ENCODE data around the gene KIF13A.
"Not testable (repeated sequence)": the region's sequence is repeated elsewhere in the genome, so short reads cannot be mapped to it uniquely, and the experiment has no call there.

KIF13A gene

DNA sequence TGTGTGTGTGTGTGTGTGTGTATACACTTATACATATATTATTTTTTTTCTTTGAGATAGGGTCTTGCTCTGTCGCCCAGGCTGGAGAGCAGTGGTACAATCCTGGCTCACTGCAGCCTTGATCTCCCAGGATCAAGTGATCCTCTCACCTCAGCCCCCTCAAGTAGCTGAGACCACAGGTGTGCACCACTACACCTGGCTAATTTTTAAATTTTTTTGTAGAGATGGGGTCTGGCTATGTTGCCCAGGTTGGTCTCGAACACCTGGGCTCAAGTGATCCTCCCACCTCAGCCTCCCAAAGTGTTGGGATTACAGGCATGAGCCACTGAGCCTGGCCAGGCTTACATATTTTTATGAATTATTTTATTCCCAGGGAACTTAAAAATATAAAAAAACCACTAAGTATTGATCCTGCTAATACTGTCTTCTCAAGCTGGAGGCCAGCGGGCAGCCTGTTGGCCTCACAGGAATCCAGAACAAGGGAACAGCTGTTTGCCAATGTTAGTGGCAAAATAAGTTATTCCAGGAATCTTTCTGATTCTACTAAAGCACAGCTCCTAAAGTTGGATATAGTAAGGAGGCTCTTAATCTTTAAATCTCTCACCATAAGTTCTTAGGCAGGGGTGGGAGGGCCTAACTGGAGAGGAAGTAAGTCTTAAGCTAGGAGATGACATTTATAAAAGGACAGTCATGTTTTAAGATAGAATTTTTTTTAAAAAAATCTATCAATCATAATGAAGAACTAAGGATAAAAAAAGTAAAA lies 145.2 kb downstream of the KIF13A start:
- DNase-seq: peak in 1 of 2 experiments; percentile 13

DNA sequence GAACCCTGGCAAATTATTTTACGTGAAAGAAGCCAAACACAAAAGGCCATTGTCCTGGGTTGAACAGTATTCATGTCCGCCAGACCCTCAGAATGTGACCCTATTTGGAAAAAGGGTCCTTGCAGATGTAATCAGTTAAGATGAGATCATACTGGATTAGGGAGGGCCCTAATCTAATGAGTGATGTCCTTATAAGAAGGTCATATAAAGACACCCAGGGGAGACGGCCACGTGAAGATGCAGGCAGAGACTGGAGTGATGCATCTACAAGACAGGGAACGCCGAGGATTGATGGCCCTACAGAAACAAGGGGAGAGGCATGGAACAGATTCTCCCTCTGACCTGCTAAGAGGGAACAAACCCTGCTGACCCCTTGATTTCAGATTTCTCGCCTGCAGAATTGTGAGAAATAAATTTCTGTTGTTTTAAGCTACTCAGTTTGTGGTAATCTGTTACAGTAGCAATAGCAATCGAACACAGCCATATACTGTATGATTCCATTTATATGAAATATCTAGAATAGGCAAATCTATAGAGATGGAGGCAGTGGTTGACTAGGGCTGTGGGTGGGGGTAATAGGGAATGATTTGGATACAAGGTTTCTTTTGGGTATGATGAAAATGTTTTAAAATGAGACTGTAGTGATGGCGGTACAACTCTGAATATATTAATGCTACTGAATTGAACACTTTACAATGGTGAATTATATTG lies 147.8 kb downstream of the KIF13A start:
- DNase-seq: no peak

DNA sequence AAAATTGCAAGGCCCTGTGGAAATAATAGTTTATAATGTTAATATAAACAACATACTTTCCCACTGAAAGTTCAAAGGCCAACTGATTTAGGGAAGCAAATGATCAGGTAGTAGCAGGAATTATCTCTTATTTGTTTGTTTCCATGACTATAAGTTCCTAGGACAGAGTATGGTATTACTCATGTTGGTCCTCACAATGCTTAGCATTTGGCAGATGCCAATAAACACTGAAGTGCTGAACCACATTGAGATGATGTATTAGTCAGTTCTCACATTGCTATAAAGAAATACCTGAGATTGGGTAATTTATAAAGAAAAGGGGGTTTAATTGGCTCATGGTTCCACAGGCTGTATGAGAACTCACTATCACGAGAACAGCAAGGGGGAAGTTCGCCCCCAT lies 151.1 kb downstream of the KIF13A start:
- no peak for DNase-seq

DNA sequence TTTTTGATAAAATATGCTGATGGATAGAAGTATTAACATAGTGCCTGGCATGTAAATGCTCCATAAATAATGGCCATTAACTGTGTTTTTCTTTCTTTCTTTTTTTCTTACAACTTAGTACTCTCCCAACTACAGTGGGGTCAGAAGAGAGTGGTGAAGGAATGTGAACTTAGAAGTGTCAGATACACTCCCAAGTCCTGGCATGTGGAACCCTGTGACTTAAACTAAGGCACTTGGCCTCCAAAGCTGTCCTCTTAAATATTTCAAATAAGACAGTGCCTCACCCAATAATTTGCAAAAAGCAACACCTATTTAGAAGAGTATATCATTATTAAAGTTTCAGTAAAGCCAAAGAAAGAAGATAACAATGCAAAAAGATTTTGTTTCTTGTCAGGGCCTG lies 151.7 kb downstream of the KIF13A start:
- DNase-seq: no peak

DNA sequence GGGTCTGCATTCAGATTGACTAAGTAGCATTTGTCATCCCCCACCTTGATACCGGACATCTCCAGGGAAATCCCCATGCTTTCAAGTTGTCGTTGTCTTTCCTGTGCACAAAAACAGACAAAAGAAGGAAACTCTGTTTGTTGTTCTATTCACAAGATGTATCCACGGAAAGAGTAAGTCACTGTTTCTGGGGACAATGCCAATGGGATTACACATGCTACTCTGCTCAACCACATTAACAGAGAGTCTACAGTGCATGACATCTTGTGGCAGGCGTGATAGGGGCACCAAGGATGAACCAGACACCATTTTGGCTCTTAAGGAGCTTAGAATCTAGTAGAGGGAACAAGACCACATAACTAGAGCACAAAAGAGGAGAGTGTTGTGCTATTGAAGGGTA lies 156.3 kb downstream of the KIF13A start:
- no peak for DNase-seq

DNA sequence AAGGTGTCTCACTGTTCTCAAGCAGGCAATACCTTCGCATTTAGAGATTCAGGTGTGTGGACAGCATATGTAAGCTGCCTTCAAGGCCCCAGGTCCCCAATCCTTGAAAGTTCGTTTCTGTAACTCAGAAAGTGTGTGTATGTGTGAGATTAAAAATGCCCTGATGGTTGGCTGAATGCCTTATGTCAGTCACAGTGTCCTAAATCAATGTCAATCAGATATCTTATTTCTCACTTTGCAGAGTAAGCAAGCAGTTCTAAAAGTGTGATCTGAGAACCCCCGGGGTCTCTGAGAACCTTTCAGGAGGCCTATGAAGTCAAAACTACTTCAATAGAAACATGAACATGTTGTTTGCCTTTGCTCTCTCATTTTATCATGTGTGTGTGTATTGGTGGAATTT lies 157.5 kb downstream of the KIF13A start:
- no peak for DNase-seq

DNA sequence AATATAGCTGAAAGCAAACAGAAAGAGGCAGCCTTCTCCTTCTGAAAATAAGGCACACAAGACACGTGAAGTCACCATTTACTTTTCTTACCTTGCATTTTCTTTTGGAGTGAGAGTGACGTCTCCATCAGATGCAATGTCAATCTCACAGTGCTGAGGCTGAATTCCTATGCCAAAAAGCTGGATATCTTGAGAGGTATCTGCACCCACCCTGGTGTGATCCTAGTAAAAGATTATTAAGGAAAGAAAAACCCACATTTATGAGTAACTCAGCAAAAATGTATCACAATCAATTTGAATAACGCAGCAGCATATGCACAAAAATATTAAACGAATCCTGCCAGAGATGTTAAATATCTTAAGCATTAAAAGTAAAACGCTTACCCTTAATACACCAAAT lies 159.3 kb downstream of the KIF13A start:
- no peak for DNase-seq

DNA sequence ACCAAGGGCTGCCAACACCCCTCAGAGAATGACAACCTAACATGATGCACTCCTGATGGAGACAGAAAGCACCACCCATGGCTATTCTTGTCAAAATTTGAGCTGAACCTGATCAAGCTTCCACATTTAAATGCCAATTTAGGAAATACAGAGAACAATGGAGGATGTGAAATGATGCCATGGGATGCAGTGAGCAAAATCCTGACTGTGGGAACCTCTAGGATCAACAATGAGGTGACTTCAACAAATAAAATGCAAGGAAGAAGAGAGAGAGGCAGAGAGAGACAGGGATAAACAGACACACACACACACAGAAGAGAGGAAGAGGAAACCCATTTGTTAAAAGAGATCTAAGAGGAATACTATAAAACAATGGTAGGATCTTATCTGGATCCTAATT lies 161.1 kb downstream of the KIF13A start:
- DNase-seq: no peak

DNA sequence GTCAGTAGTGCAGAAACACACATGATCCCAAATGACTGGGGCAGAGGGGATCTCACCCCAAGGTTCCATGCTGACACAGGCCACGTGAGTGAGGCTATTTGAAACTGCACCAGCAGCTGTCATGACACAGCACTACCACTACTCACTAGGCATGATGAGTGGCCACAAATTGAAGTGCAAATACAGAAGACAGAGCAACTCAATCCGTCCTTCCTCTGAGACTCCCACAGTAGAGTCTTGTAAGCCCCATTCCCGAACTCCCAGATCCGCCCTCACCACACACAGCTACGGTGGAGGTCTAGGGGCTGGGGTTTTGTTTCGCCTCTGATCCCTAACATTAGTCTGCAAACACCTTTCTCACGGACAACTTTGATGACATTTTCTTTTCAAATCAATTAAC lies 167.4 kb downstream of the KIF13A start:
- peak in 1 of 2 experiments; percentile 27 for DNase-seq

DNA sequence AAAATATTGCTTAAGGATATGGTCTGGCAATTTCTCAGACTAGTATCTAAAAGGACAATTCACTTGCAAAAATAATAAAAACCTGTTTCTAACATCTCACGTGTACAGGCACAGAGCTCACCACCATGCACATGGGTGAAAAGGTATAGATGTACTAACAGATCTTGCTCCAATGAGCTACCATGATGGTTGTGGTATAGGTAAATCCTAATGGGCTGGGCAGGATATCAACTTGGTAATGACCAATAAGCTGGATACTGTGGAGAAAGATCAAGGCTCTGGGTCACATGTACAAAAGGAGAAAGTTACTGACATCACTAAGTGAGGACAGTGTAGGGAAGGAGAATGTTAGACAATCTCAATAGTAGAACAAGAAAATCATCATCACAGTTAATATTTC lies 169.7 kb downstream of the KIF13A start:
- no peak for DNase-seq

DNA sequence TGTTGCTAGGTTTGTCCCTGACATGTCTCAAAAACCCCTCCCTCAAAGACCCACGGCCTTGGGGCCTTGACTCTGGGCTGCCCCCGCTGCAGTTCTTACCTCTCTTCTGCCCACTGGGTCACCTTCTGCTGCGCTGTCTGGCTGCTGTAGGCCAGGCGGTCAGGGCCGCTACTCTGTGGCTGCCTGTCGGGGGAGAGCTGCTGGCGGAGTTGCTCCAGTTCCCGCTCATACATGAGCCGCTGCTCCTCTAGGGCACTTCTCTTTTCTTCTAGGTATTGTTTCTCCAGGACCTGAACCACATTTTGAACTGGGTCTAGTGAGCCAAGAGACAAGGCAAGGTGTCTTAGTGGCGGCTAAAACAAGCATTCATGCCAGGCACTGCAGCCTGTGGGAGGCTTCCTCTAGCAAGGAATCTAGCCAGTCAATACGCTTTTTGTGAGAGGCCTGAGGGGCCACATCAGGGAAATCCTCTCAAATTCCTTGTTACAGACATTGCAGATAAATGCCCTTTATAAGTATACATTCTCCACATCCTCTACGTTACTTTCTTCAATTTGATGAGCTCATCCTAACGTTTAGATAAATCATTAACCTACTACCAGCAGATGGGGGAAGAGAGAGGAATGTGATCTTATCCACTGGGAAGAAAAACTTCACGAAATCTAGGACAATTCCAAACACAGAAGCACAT lies 170.4 kb downstream of the KIF13A start:
- peak in 1 of 2 experiments; percentile 10 for DNase-seq

DNA sequence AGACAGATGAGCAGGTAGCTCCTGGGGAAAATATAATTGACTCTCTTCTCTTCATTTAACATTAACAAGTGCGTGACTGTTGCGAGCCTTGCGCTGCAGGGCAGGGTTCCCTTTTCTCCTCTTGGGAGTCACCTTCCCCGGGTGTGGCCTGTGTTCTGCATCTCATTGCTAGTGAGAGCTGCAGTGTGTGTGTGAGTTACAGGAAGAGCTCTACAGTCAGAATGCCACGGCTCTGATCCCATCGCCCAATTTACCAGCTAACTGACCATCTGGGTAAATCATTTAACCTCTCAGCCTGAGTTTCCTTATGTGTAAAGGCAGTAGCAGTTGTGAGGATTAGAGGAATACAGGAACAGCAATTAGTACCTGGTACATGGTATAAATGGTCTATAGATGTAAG lies 173.9 kb downstream of the KIF13A start:
- DNase-seq: no peak

DNA sequence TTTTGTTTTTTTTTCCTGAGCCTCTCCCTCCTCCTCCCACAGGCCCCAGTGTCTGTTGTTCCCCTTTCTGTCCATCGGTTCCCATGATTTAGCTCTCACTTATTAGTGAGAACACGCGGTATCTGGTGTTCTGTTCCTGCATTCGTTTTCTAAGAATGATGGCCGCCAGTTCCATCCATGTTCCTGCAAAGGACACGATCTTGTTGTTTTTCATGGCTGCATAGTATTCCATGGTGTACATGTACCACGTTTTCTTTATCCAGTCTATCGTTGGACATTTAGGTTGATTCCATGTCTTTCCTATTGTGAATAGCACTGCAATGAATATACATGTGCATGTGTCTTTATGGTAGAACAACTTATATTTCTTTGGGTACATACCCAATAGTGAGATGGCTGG lies 175.1 kb downstream of the KIF13A start:
- DNase-seq: no peak

DNA sequence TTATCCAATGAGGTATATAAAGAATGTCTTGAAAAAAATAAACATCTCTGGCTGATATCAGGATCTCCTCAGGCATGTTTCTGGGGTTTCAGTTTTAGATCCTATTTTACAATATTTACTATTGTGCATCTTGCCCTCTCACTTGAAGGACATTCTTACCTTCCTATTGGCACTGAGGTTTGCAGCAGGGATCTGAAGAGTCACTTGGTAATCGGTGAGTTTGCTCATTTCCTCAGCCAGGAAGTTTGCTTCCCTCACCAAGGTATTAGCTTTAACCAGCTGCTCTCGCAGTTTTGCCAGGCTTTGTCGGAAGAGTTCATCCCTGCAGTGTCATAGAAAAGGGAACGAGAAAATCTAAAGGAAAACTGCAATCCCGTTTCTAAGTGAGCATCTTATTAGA lies 178.8 kb downstream of the KIF13A start:
- DNase-seq: no peak

DNA sequence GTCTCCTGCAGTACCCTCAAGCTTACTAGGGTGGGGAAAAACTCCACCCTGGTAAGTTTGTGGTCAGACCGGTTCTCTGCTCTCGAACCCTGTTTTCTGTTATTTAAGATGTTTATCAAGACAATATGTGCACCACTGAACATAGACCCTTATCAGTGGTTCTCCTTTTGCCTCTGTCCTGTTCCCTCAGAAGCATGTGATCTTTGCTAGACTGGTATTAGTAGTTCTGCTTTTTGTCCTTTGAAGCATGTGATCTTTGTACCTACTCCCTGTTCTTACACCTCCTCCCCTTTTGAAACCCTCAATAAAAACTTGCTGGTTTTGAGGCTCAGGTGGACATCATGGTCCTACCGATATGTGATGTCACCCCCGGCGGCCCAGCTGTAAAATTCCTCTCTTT lies 180.0 kb downstream of the KIF13A start:
- DNase-seq: not testable (repeated sequence)

DNA sequence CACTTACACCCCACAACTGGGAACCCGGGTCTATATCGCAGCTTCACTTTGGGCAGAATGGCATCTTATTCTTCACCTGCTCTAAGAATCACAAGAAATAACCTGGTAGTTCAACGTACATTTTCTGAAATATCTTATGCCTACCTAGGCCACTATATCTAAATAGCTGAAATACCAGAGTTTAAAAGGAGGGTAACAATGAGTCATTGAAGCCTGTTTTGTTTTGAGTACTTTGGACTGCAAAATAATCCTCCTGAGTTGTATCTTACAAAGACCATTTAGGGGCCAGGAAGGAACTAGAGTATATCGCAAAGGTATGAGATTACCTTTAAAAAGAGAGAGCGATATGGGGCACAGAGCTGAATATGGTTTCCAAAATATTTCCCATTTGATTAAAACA lies 184.0 kb downstream of the KIF13A start:
- no peak for DNase-seq

DNA sequence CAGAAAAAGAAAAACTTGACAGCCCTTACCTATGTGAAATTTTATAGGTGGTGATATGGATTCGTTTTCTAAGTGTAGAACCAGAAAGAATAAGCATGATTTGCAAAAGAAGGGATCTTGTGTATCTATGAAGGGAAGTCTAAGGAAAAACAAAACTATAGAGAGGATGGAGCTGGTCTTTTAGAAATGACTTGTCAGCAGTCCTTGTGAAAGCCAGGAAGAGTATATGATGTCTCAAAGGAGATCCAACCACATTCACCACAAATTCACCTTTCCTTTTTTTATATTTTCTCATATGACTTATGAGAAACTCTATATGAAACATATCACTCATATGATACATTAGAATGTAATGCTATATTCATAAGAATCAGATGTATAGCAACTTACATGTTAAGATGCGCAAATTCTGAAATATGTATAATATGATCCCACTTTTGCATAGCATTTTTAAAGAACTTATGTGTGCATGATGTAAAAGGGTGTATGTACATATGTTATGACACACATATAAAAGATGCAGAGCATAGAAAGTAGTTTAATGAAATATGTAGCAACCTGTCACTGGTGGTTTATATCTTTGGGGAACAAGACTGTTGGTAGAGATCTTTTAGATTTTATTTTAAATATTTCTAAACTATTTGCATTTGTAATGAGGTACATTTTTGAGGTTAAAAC lies 188.8 kb downstream of the KIF13A start:
- no peak for DNase-seq

DNA sequence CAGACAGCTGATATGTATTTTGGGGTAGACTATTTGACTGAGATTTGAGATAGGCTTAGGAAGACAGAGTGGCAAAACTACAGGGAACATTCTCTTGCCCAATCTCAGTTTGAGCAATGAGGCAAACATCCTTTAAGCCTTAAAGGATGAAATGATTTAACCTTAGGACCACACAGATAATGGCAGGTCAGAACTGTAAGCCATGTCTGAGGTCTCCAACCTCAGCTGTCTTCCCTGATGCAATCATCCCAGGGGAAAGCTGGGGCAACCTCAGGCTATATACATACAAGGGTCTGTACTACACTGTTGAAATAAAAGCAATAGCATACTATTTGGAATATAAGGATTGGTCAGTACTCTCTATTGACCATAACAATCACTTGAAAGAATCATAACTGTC lies 196.9 kb downstream of the KIF13A start:
- no peak for DNase-seq

DNA sequence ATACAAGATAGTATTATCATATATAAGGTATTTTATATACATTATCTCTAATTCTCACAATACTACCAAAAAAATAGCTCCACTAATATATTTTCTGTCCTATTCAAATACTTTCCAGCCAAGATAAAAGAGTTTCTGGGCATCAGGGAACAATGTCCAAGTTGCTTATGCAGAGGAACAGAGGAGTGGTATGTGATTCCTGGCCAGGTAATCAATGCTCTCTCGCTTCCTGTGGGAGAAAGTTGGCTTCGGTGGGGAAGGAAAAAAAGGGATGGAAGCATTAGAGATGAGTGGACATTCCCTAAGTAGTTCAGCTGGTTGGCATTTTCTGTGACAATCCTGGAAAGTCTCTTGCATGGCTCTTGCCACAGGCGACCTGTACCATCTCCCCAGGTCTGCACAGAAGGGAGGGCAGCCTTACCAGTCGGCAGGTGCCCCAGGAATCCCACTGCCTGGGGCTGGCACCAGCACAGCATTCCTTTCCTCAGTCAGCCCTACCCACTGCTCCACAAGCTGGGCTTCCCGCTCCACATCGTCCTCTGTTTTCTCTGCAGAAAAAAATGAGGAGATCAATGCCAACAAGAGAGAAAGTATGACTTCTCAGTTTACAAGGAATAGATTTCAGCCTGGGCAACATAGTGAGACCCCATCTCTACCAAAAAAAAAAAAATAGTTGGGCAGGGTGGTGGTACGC lies 202.2 kb downstream of the KIF13A start:
- no peak for DNase-seq

DNA sequence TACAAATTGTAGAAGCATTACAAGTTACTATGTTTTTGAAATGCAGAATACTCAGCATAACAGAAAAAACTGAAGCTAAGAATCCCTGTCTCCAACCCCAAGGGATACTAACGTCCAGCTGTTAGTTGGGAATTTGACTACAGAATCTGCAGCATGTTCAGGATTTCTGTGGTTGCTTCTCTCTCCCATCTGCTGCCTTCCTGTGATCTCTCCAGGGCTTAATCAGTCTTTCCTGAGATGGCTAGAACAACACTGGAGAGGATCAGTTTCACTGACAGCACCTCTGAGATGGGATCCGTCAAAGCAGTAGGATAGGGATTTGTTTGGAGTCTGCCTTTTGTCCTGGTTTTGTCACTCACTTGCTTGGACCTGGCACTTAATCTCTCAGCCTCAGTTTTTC lies 207.4 kb downstream of the KIF13A start:
- DNase-seq: peak in 1 of 2 experiments; percentile 68

DNA sequence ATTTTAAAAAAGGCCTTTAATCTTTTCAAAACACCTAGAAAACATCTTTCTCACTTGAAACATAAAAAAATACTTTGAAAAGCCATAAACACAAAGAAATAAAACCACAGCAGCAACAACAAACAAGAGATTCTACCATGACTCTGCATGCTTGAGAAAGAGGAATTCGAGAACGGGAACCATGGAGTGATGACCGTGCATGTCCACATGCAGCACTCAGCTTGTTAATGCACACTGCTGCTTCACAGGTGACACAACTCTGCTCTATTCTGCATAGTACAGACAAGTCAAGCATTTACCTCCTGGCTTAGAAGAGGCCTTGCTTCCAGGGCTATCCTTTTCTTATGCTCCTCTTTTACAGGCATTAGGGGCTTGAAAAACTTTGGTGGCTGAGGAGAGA lies 215.8 kb downstream of the KIF13A start:
- DNase-seq: no peak

DNA sequence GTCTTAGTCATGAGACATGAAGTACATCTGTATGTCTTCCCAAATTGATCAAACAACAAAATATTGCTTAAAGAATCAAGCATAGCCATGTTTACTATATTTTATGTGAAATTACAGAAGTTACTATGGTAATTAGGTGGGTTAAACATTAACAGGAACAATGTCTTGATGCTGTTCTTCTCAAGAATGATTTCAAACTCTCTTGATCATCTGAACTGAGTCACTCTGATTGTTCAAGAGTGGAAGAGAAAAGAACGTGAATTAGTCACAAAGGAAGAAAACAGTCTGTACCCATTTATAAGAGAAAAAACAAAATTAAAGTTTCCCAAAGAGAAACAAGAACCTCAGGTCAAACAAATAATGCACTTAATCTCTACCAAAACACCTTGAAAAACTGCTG lies 218.6 kb downstream of the KIF13A start:
- DNase-seq: no peak

DNA sequence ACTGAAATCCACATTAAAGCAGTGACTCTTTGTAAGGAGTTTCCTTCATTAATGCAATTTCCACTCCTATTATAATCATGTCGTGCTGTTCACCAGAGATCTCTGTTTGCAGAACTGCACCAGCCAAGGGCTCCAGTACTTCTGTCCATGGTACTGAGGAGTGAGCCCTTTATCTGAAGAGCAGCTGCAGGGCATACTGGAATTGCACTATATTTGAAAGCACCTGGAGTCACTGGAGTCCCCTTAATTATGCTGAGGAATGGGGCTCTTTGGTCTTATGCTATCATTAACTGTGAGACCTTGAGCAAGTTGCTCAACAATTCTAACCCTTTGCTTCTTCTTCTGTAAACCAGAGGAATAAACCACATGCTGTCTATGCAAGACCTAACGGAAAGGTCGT lies 219.0 kb downstream of the KIF13A start:
- DNase-seq: no peak
